ENCODE results near the gene EXOSC1. TPM values are rescaled to one million over a fixed set of nuclear protein-coding genes. Genes with fewer than 3 reads are reported as not detected.

Gene EXOSC1
- total RNA-seq (2021) (52.7 and 56.4 TPM in 2 replicates), Bru-seq, nascent RNA (percentile 78 among the genes with signal in this experiment), BruChase-seq, experiment 1, labeled RNA remaining after a 2-hour chase (percentile 80 among the genes with signal in this experiment), BruChase-seq, experiment 2, labeled RNA remaining after a 6-hour chase (percentile 80 among the genes with signal in this experiment)
- long read RNA-seq, transcript EXOSC1-204 (8 exons, 923 nt): major isoform, 68 of 77 reads
- long read RNA-seq, partial matches to known transcripts: 1 of 77 reads
- long read RNA-seq, other reads (novel, unspliced or antisense): 7 of 77 reads

- ChIA-PET CTCF (no interaction called here), POLR2A (ENCODE audit: low non-redundant PET) (no interaction called here)
- Histone ChIP-seq H3K27me3 (replicated peaks; ENCODE audit: insufficient read depth, low read depth, low read length, poor library complexity) (no peaks in the 10 kb centered on the region), H3K9me3 (ENCODE audit: low read depth, low read length, poor library complexity, severe bottlenecking) (no peaks in the 10 kb centered on the region), H3K4me1 (ENCODE audit: insufficient read depth, low read length, poor library complexity, severe bottlenecking) (peaks cover 14% of the 10 kb centered on the region), H3K27ac (ENCODE audit: low read depth, low read length, poor library complexity, severe bottlenecking) (peak within 1 kb of the TSS; percentile 76), H3K36me3 (ENCODE audit: insufficient read depth, low read length, poor library complexity, severe bottlenecking) (peaks cover 3% of the 10 kb centered on the region), H3K4me3 (ENCODE audit: low read depth, low read length, poor library complexity, severe bottlenecking) (peak within 1 kb of the TSS; percentile 95)
- DNase-seq (ENCODE audit: low spot score): peak; percentile 98
- intact Hi-C loops (cut with micrococcal nuclease; ENCODE audit: unreplicated experiment): no loop called here
- BruUV-seq (replicated peaks): TSS peak; percentile 71
- TF ChIP-seq EZH2 (IDR thresholded peaks at IDR 0.05; ENCODE audit: borderline replicate concordance, low read depth, low read length, poor library complexity, severe bottlenecking): no peak
- peak; percentile 33; the same call in 1 of the 2 replicates for TF ChIP-seq CTCF (conservative IDR thresholded peaks at IDR 0.05; ENCODE audit: low read depth, low read length)
Measured at GRCh38 chr10:97445722-97446639, at the start of gene EXOSC1, which contains the start of gene ZDHHC16. EXOSC1 (minus strand) TSS chr10:97446006; CDS start chr10:97445985, 21 bp downstream. ZDHHC16 (plus strand) TSS chr10:97446175; CDS start chr10:97451676, 5,501 bp downstream.

- ChIA-PET POLR2A (ENCODE audit: low non-redundant PET) (interaction anchor here (0.6 to 0.7 kb wide), 2 partner anchors 41 to 81 kb away, joined by 3 to 5 read pairs; no protein-coding TSS in a partner anchor), CTCF (interaction anchor here (0.7 kb wide), 1 partner anchor 162 kb away, joined by 3 read pairs; no protein-coding TSS in a partner anchor)
- no peaks in the 10 kb centered on the region for H3K36me3 ChIP-seq (ENCODE audit: insufficient read depth, low read length, poor library complexity, severe bottlenecking)
- H3K9me3 ChIP-seq (ENCODE audit: low read depth, low read length, poor library complexity, severe bottlenecking): no peaks in the 10 kb centered on the region
- no peak overlapping the region for H3K4me3 ChIP-seq (ENCODE audit: low read depth, low read length, poor library complexity, severe bottlenecking)
- intact Hi-C loops (cut with micrococcal nuclease; ENCODE audit: unreplicated experiment): no loop called here
- H3K27ac ChIP-seq (ENCODE audit: low read depth, low read length, poor library complexity, severe bottlenecking): peak overlapping the region; percentile 25
- TF ChIP-seq EZH2 (IDR thresholded peaks at IDR 0.05; ENCODE audit: borderline replicate concordance, low read depth, low read length, poor library complexity, severe bottlenecking): no peak
- TF ChIP-seq CTCF (conservative IDR thresholded peaks at IDR 0.05; ENCODE audit: low read depth, low read length): no peak
- peak; percentile 21 for DNase-seq (ENCODE audit: low spot score)
- H3K27me3 ChIP-seq (replicated peaks; ENCODE audit: insufficient read depth, low read depth, low read length, poor library complexity): peaks cover 9% of the 10 kb centered on the region
- H3K4me1 ChIP-seq (ENCODE audit: insufficient read depth, low read length, poor library complexity, severe bottlenecking): peaks cover 11% of the 10 kb centered on the region
- no TSS peak for BruUV-seq (replicated peaks)
Measured at GRCh38 chr10:97494863-97495506, 49.2 kb upstream of the EXOSC1 start.

- Histone ChIP-seq H3K36me3 (ENCODE audit: insufficient read depth, low read length, poor library complexity, severe bottlenecking) (no peaks in the 10 kb centered on the region), H3K27me3 (replicated peaks; ENCODE audit: insufficient read depth, low read depth, low read length, poor library complexity) (peaks cover under 1% of the 10 kb centered on the region), H3K27ac (ENCODE audit: low read depth, low read length, poor library complexity, severe bottlenecking) (no peak overlapping the region), H3K9me3 (ENCODE audit: low read depth, low read length, poor library complexity, severe bottlenecking) (no peaks in the 10 kb centered on the region), H3K4me1 (ENCODE audit: insufficient read depth, low read length, poor library complexity, severe bottlenecking) (peaks cover 6% of the 10 kb centered on the region), H3K4me3 (ENCODE audit: low read depth, low read length, poor library complexity, severe bottlenecking) (no peak overlapping the region)
- no TSS peak for BruUV-seq (replicated peaks)
- ChIA-PET CTCF (no interaction called here), POLR2A (ENCODE audit: low non-redundant PET) (no interaction called here)
- no peak for DNase-seq (ENCODE audit: low spot score)
- intact Hi-C loops (cut with micrococcal nuclease; ENCODE audit: unreplicated experiment): no loop called here
- no peak for TF ChIP-seq EZH2 (IDR thresholded peaks at IDR 0.05; ENCODE audit: borderline replicate concordance, low read depth, low read length, poor library complexity, severe bottlenecking)
- TF ChIP-seq CTCF (conservative IDR thresholded peaks at IDR 0.05; ENCODE audit: low read depth, low read length): no peak
Measured at GRCh38 chr10:97494151-97494550, 48.3 kb upstream of the EXOSC1 start.

All from A673 (cell line).